Caco-2 (cell line): ENCODE results near the gene FUT9. TPM values are rescaled to one million over a fixed set of nuclear protein-coding genes. Genes with fewer than 3 reads are reported as not detected.

Experiments
- BruUV-seq: library from RNA; stranded (reverse); fragments of 400-500 nt; replicated peaks from 2 replicates; lab custom pipeline; 2021; lab: Mats Ljungman, UMichigan
- CTCF ChIA-PET: fragments of 300-600 bp; sonication (Branson Sonifier 250); formaldehyde crosslinking; loops from one replicate; lab custom pipeline; 2022; ENCODE audit warnings: antibody characterized with exemption; lab: Charles Lee
- POLR2A ChIA-PET: fragments of 300-600 bp; sonication (Branson Sonifier 250); formaldehyde crosslinking; loops from one replicate; lab custom pipeline; 2022; ENCODE audit warnings: antibody characterized with exemption; lab: Charles Lee
- DNase-seq, 2 experiments: peaks; one replicate each; pipeline versions ENCODE4 v3.0.0 to v3.0.0-alpha.2; 2020 to 2022
- H3K27me3 ChIP-seq: replicated peaks from 2 replicates; pipeline ENCODE4 v1.6.0; 2011; ENCODE audit warnings: low read length; ENCODE audit not compliant: control insufficient read depth, insufficient read depth
- H3K36me3 ChIP-seq: 2 replicates; pipeline ENCODE4 v1.5.1; 2011; ENCODE audit warnings: low read length; ENCODE audit not compliant: control insufficient read depth, insufficient read depth
- H3K4me1 ChIP-seq: fragments of 250-450 bp; sonication (Bioruptor Pico); 2 replicates; pipeline ENCODE4 v1.5.1; 2020; ENCODE audit warnings: mild to moderate bottlenecking
- H3K4me3 ChIP-seq: 2 replicates; pipeline ENCODE4 v1.5.1; 2011; ENCODE audit warnings: low read depth, mild to moderate bottlenecking, control low read depth, low read length
- H3K9me3 ChIP-seq: fragments of 250-450 bp; sonication (Bioruptor Pico); 2 replicates; pipeline ENCODE4 v1.5.1; 2020; ENCODE audit warnings: mild to moderate bottlenecking, moderate library complexity
- H3K27ac Mint-ChIP-seq: one replicate; pipeline ENCODE4 v1.8.0; 2022; ENCODE audit warnings: mixed read lengths; ENCODE audit not compliant: unreplicated experiment
- H3K27me3 Mint-ChIP-seq: one replicate; pipeline ENCODE4 v1.8.0; 2022; ENCODE audit warnings: mixed read lengths; ENCODE audit not compliant: insufficient read depth, unreplicated experiment
- H3K36me3 Mint-ChIP-seq: one replicate; pipeline ENCODE4 v1.8.0; 2022; ENCODE audit warnings: mild to moderate bottlenecking, mixed read lengths; ENCODE audit not compliant: insufficient read depth, unreplicated experiment
- H3K4me1 Mint-ChIP-seq: one replicate; pipeline ENCODE4 v1.8.0; 2022; ENCODE audit warnings: low read depth, mixed read lengths; ENCODE audit not compliant: unreplicated experiment
- H3K4me3 Mint-ChIP-seq: one replicate; pipeline ENCODE4 v1.8.0; 2022; ENCODE audit warnings: mild to moderate bottlenecking, moderate library complexity, mixed read lengths; ENCODE audit not compliant: unreplicated experiment
- H3K9me3 Mint-ChIP-seq: one replicate; pipeline ENCODE4 v1.8.0; 2022; ENCODE audit warnings: mixed read lengths; ENCODE audit not compliant: unreplicated experiment
- CTCF ChIP-seq, 2 experiments: fragments of 200-600 bp in 1 of 2; IDR thresholded peaks; 1 replicate in 1 of 2; 2 replicates in 1 of 2; pipeline versions ENCODE4 v1.5.1 to v1.8.0; 2011 to 2022; ENCODE audit warnings: antibody characterized with exemption in 1 of 2, control low read depth in 1 of 2, inconsistent platforms in 1 of 2, low read depth in 1 of 2, low read length in 1 of 2, mild to moderate bottlenecking in 1 of 2, moderate library complexity in 1 of 2; ENCODE audit not compliant: insufficient read depth in 1 of 2, severe bottlenecking in 1 of 2, unreplicated experiment in 1 of 2
- intact Hi-C: fragments of 100-400 bp; cut with micrococcal nuclease; formaldehyde crosslinking; loops from one replicate; pipeline ENCODE4 v1.10.0; 2022; ENCODE audit not compliant: unreplicated experiment
- total RNA-seq: library from RNA; stranded (reverse); gene quantifications from 2 replicates; pipeline ENCODE4 v1.2.3, GENCODE V29; 2022

FUT9 gene
- total RNA-seq, 1 experiment from 2014 or later, result 0.11 TPM

- Histone ChIP-seq H3K27me3 (no peaks in the 10 kb centered on the region), H3K4me1 (no peaks in the 10 kb centered on the region), H3K36me3 (no peaks in the 10 kb centered on the region), H3K9me3 (no peaks in the 10 kb centered on the region), H3K4me3 (no peak overlapping the region)
- Mint-ChIP-seq H3K27me3 (no peaks in the 10 kb centered on the region), H3K27ac (no peak overlapping the region), H3K36me3 (no peaks in the 10 kb centered on the region), H3K9me3 (no peaks in the 10 kb centered on the region), H3K4me1 (no peaks in the 10 kb centered on the region), H3K4me3 (no peak overlapping the region)
- no TSS peak for BruUV-seq
- no peak for TF ChIP-seq CTCF (IDR thresholded peaks at IDR 0.05; ENCODE audit: insufficient read depth in 1 of 2, low read depth in 1 of 2, low read length in 1 of 2, severe bottlenecking in 1 of 2, unreplicated experiment in 1 of 2)
- intact Hi-C loops, result no loop called here
- DNase-seq, result no peak
- CTCF ChIA-PET, result no interaction called here
- POLR2A ChIA-PET, result no interaction called here
Observed at GRCh38 chr6:96101564-96101963, 85.8 kb downstream of the FUT9 start.

- BruUV-seq, result no TSS peak
- Mint-ChIP-seq H3K36me3 (no peaks in the 10 kb centered on the region), H3K4me3 (no peak overlapping the region), H3K9me3 (no peaks in the 10 kb centered on the region), H3K27ac (no peak overlapping the region), H3K4me1 (peaks cover 3% of the 10 kb centered on the region), H3K27me3 (no peaks in the 10 kb centered on the region)
- H3K27me3 ChIP-seq, result no peaks in the 10 kb centered on the region
- TF ChIP-seq CTCF (IDR thresholded peaks at IDR 0.05; ENCODE audit: insufficient read depth in 1 of 2, low read depth in 1 of 2, low read length in 1 of 2, severe bottlenecking in 1 of 2, unreplicated experiment in 1 of 2), result no peak
- CTCF ChIA-PET, result no interaction called here
- no peak for DNase-seq
- no peaks in the 10 kb centered on the region for H3K9me3 ChIP-seq
- POLR2A ChIA-PET, result no interaction called here
- H3K4me1 ChIP-seq, result no peaks in the 10 kb centered on the region
- intact Hi-C loops, result no loop called here
- no peak overlapping the region for H3K4me3 ChIP-seq
- no peaks in the 10 kb centered on the region for H3K36me3 ChIP-seq
Observed at GRCh38 chr6:96104910-96105309, 89.1 kb downstream of the FUT9 start.

- no TSS peak for BruUV-seq
Observed at GRCh38 chr6:96110878-96111277, 95.1 kb downstream of the FUT9 start.

More at GRCh38 chr6:96110878-96111277, 95.1 kb downstream of the FUT9 start:
- ChIA-PET POLR2A (no interaction called here), CTCF (no interaction called here)
- DNase-seq, result no peak
- Histone ChIP-seq H3K4me1 (no peaks in the 10 kb centered on the region), H3K27me3 (no peaks in the 10 kb centered on the region), H3K36me3 (no peaks in the 10 kb centered on the region), H3K4me3 (no peak overlapping the region), H3K9me3 (no peaks in the 10 kb centered on the region)
- H3K4me3 Mint-ChIP-seq, result no peak overlapping the region
- no peaks in the 10 kb centered on the region for H3K27me3 Mint-ChIP-seq
- H3K4me1 Mint-ChIP-seq, result peaks cover 7% of the 10 kb centered on the region
- no peak overlapping the region for H3K27ac Mint-ChIP-seq
- H3K36me3 Mint-ChIP-seq, result no peaks in the 10 kb centered on the region
- no peak for TF ChIP-seq CTCF (IDR thresholded peaks at IDR 0.05; ENCODE audit: insufficient read depth in 1 of 2, low read depth in 1 of 2, low read length in 1 of 2, severe bottlenecking in 1 of 2, unreplicated experiment in 1 of 2)
- intact Hi-C loops, result no loop called here
- H3K9me3 Mint-ChIP-seq, result no peaks in the 10 kb centered on the region
